ENCODE results near the gene UBE2B.

DNA sequence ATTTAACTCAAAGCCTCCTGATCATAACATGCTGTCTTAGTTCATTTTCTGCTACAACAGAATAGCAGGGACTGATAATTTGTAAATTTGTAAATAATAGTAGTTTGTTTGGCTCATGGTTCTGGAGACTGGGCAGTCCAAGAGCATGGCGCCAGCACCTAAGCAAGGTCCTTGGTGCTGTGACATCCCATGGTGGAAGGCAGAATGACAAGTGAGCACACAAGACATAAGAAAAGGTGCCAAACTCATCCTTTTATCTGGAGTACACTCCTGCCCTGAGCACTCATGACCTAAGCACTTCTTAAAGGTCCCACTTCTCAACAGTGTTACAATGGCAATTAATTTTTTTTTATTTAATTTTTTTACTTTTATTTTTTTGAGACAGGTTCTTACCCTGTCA is 16.1 kb downstream of the UBE2B start:
- TF ChIP-seq, protein P1, sequence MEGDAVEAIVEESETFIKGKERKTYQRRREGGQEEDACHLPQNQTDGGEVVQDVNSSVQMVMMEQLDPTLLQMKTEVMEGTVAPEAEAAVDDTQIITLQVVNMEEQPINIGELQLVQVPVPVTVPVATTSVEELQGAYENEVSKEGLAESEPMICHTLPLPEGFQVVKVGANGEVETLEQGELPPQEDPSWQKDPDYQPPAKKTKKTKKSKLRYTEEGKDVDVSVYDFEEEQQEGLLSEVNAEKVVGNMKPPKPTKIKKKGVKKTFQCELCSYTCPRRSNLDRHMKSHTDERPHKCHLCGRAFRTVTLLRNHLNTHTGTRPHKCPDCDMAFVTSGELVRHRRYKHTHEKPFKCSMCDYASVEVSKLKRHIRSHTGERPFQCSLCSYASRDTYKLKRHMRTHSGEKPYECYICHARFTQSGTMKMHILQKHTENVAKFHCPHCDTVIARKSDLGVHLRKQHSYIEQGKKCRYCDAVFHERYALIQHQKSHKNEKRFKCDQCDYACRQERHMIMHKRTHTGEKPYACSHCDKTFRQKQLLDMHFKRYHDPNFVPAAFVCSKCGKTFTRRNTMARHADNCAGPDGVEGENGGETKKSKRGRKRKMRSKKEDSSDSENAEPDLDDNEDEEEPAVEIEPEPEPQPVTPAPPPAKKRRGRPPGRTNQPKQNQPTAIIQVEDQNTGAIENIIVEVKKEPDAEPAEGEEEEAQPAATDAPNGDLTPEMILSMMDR (conservative IDR thresholded peaks at IDR 0.05; ENCODE audit: low read length), result no peak
- TF ChIP-seq EZH2phosphoT487 (IDR thresholded peaks at IDR 0.05; ENCODE audit: borderline replicate concordance), result no peak
